Skeletal muscle cell (primary cell): ENCODE results near the gene RPL23.

Experiments
- DNase-seq: peaks from one replicate; pipeline ENCODE4 v3.0.0-alpha.2; 2010; ENCODE audit warnings: low read depth
- H3K4me3 ChIP-seq: 2 replicates; pipeline ENCODE4 v1.5.1; 2011; ENCODE audit warnings: low read depth, mild to moderate bottlenecking, control low read depth, low read length, moderate library complexity

The RPL23 gene

GRCh38 chr17:38885728-38886642, 32.5 kb upstream of the RPL23 start:
- H3K4me3 ChIP-seq = no peak overlapping the region
- DNase-seq = no peak

GRCh38 chr17:38885044-38885727, 31.7 kb upstream of the RPL23 start:
- H3K4me3 ChIP-seq = no peak overlapping the region
- no peak for DNase-seq

- no peak overlapping the region for H3K4me3 ChIP-seq
- DNase-seq = no peak
These were observed 30.3 kb upstream of the RPL23 start for GRCh38 chr17:38883592-38884526.

GRCh38 chr17:38882870-38883269, 29.3 kb upstream of the RPL23 start:
- no peak overlapping the region for H3K4me3 ChIP-seq

GRCh38 chr17:38881600-38882191, 28.2 kb upstream of the RPL23 start:
- H3K4me3 ChIP-seq = no peak overlapping the region
- DNase-seq = no peak

More at GRCh38 chr17:38882870-38883269, 29.3 kb upstream of the RPL23 start:
- DNase-seq = no peak

- peak overlapping the region; percentile 14 for H3K4me3 ChIP-seq
- DNase-seq = no peak
These were observed 26.6 kb upstream of the RPL23 start for GRCh38 chr17:38879878-38880665.

- no peak for DNase-seq
- H3K4me3 ChIP-seq = no peak overlapping the region
These were observed 23.8 kb upstream of the RPL23 start for GRCh38 chr17:38877130-38877851.

- H3K4me3 ChIP-seq = no peak overlapping the region
- DNase-seq = no peak
These were observed 22.1 kb upstream of the RPL23 start for GRCh38 chr17:38875477-38876075.

- DNase-seq = no peak
These were observed 21.2 kb upstream of the RPL23 start for GRCh38 chr17:38874505-38875400.

GRCh38 chr17:38873640-38874380, 20.3 kb upstream of the RPL23 start:
- DNase-seq = no peak
- peak overlapping the region; percentile 8 for H3K4me3 ChIP-seq

More at GRCh38 chr17:38874505-38875400, 21.2 kb upstream of the RPL23 start:
- peak overlapping the region; percentile 8 for H3K4me3 ChIP-seq

- DNase-seq = no peak
These were observed 19.3 kb upstream of the RPL23 start for GRCh38 chr17:38872671-38873385.

GRCh38 chr17:38872027-38872511, 18.5 kb upstream of the RPL23 start:
- no peak for DNase-seq
- H3K4me3 ChIP-seq = peak overlapping the region; percentile 100

More at GRCh38 chr17:38872671-38873385, 19.3 kb upstream of the RPL23 start:
- peak overlapping the region; percentile 100 for H3K4me3 ChIP-seq

- H3K4me3 ChIP-seq = peak overlapping the region; percentile 100
- DNase-seq = no peak
These were observed 17.9 kb upstream of the RPL23 start for GRCh38 chr17:38871247-38872015.
